ENCODE measurements around the gene AMHR2. TPM values are rescaled to one million over a fixed set of nuclear protein-coding genes. Genes with fewer than 3 reads are reported as not detected.

Gene AMHR2
- total RNA-seq, 1 experiment from 2014 or later = not detected

DNA sequence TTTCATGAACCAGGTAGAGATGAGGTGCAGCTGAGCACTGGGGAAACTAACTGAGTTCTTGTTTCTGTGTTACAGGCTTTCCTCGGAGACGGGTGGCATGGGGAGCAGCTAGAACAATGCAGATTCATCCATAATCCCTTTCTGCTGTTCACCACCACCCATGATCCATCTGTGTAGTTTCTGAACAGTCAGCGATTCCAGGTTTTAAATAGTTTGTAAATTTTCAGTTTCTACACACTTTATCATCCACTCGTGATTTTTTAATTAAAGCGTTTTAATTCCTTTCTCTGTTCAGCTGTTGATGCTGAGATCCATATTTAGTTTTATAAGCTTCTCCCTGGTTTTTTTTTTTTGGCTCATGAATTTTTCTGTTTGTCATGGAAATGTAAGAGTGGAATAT, 55.7 kb downstream of the AMHR2 start:
- no TSS peak for BruUV-seq (replicated peaks)
- intact Hi-C loops (cut with micrococcal nuclease; ENCODE audit: unreplicated experiment) = no loop called here
- peaks cover 47% of the 10 kb centered on the region for H3K36me3 ChIP-seq (ENCODE audit: low read depth)
- peak overlapping the region; percentile 25; the same call in 1 of the 2 replicates for H3K27ac ChIP-seq
- H3F3A ChIP-seq (ENCODE audit: insufficient read depth, low read depth) = peaks cover 97% of the 10 kb centered on the region
- H3K9me2 ChIP-seq (ENCODE audit: insufficient read depth) = no peaks in the 10 kb centered on the region
- no peaks in the 10 kb centered on the region for H3K27me3 ChIP-seq (ENCODE audit: insufficient read depth, low read depth)
- H3K79me2 ChIP-seq (ENCODE audit: low read depth) = peaks cover 20% of the 10 kb centered on the region
- no peaks in the 10 kb centered on the region for H3K9me3 ChIP-seq (ENCODE audit: insufficient read depth, low read depth)
- H3K4me1 ChIP-seq (replicated peaks; ENCODE audit: insufficient read depth) = no peaks in the 10 kb centered on the region
- H2AFZ ChIP-seq = no peak overlapping the region
- CTCF ChIA-PET = no interaction called here
- DNase-seq = no peak
- H4K20me1 ChIP-seq (ENCODE audit: insufficient read depth) = peaks cover 86% of the 10 kb centered on the region
- TF ChIP-seq EZH2 (IDR thresholded peaks at IDR 0.05; ENCODE audit: low read depth) = no peak
- TF ChIP-seq CTCF (conservative IDR thresholded peaks at IDR 0.05) = no peak
- no peak overlapping the region for H3K4me3 ChIP-seq
- H3K4me2 ChIP-seq = no peak overlapping the region
- POLR2A ChIA-PET (ENCODE audit: unreplicated experiment) = interaction anchor here (0.6 kb wide), 1 partner anchor 21 kb away, joined by 13 read pairs; no protein-coding TSS in a partner anchor

GRCh38 chr12:53480491-53481442, 57.1 kb downstream of the AMHR2 start:
- CTCF ChIA-PET = interaction anchor here (0.6 to 1.4 kb wide), 2 partner anchors 28 to 33 kb away, joined by 3 to 4 read pairs; no protein-coding TSS in a partner anchor
- no peaks in the 10 kb centered on the region for H3K9me3 ChIP-seq (ENCODE audit: insufficient read depth, low read depth)
- peaks cover 71% of the 10 kb centered on the region for H4K20me1 ChIP-seq (ENCODE audit: insufficient read depth)
- no peak for DNase-seq
- intact Hi-C loops (cut with micrococcal nuclease; ENCODE audit: unreplicated experiment) = no loop called here
- no peak overlapping the region for H2AFZ ChIP-seq
- H3F3A ChIP-seq (ENCODE audit: insufficient read depth, low read depth) = peaks cover 95% of the 10 kb centered on the region
- TF ChIP-seq EZH2 (IDR thresholded peaks at IDR 0.05; ENCODE audit: low read depth) (no peak), CTCF (conservative IDR thresholded peaks at IDR 0.05) (no peak)
- POLR2A ChIA-PET (ENCODE audit: unreplicated experiment) = no interaction called here
- peaks cover 34% of the 10 kb centered on the region for H3K36me3 ChIP-seq (ENCODE audit: low read depth)
- H3K27ac ChIP-seq = no peak overlapping the region
- no peaks in the 10 kb centered on the region for H3K27me3 ChIP-seq (ENCODE audit: insufficient read depth, low read depth)
- H3K9me2 ChIP-seq (ENCODE audit: insufficient read depth) = no peaks in the 10 kb centered on the region
- no peak overlapping the region for H3K4me3 ChIP-seq
- peaks cover 20% of the 10 kb centered on the region for H3K79me2 ChIP-seq (ENCODE audit: low read depth)
- H3K4me2 ChIP-seq = no peak overlapping the region
- H3K4me1 ChIP-seq (replicated peaks; ENCODE audit: insufficient read depth) = no peaks in the 10 kb centered on the region
- BruUV-seq (replicated peaks) = no TSS peak

Other genes starting within 250 kb of the AMHR2 start
- 48.3 and 65.8 TPM in 2 replicates for gene ZNF740, start 243.1 kb upstream of the AMHR2 start, total RNA-seq (2021)
- 33.1 and 49.0 TPM in 2 replicates for gene CSAD, start 242.9 kb upstream of the AMHR2 start, total RNA-seq (2021)
- gene ITGB7, start 216.6 kb upstream of the AMHR2 start, total RNA-seq (2021) = 2.4 and 3.3 TPM in 2 replicates
- gene RARG, start 191.6 kb upstream of the AMHR2 start, total RNA-seq (2021) = 118 and 124 TPM in 2 replicates
- 37.4 and 42.0 TPM in 2 replicates for gene ESPL1, start 155.6 kb upstream of the AMHR2 start, total RNA-seq (2021)
- 291 and 303 TPM in 2 replicates for gene PFDN5, start 128.3 kb upstream of the AMHR2 start, total RNA-seq (2021)
- 67.2 and 82.5 TPM in 2 replicates for gene MYG1, start 124.2 kb upstream of the AMHR2 start, total RNA-seq (2021)
- 53.4 and 67.3 TPM in 2 replicates for gene AAAS, start 102.2 kb upstream of the AMHR2 start, total RNA-seq (2021)
- not detected in 2 replicates for gene SP7, start 87.5 kb upstream of the AMHR2 start, total RNA-seq (2021)
- 72.9 and 118 TPM in 2 replicates for gene SP1, start 43.7 kb upstream of the AMHR2 start, total RNA-seq (2021)
- gene PRR13, start 17.9 kb downstream of the AMHR2 start, total RNA-seq (2021) = 138 and 203 TPM in 2 replicates
- gene PCBP2, start 28.2 kb downstream of the AMHR2 start, total RNA-seq (2021) = 668 and 833 TPM in 2 replicates
- gene MAP3K12, start 75.6 kb downstream of the AMHR2 start, total RNA-seq (2021) = 14.7 and 18.3 TPM in 2 replicates
- 47.8 and 53.3 TPM in 2 replicates for gene TARBP2, start 77.4 kb downstream of the AMHR2 start, total RNA-seq (2021)
- not detected in 2 replicates for gene NPFF, start 83.6 kb downstream of the AMHR2 start, total RNA-seq (2021)
- 16.3 and 24.7 TPM in 2 replicates for gene ATF7, start 202.5 kb downstream of the AMHR2 start, total RNA-seq (2021)

All from PC-9 (cell line).